Chondrocyte (in vitro differentiated cells): Measurements from ENCODE around the gene GSG1L. TPM values are rescaled to one million over a fixed set of nuclear protein-coding genes. Genes with fewer than 3 reads are reported as not detected.

Experiments used
- DNase-seq: peaks from one replicate; pipeline ENCODE4 v3.0.0; 2021; ENCODE audit warnings: mixed read lengths, low spot score
- H3K27ac Mint-ChIP-seq: one replicate; pipeline ENCODE4 v1.8.0; 2021; ENCODE audit warnings: mild to moderate bottlenecking, moderate library complexity, mixed read lengths; ENCODE audit not compliant: unreplicated experiment
- H3K27me3 Mint-ChIP-seq: 2 replicates; pipeline ENCODE4 v1.8.0; 2021; ENCODE audit warnings: low read depth, mixed read lengths
- H3K36me3 Mint-ChIP-seq: 2 replicates; pipeline ENCODE4 v1.8.0; 2021; ENCODE audit warnings: low read depth, mixed read lengths
- H3K4me1 Mint-ChIP-seq: 2 replicates; pipeline ENCODE4 v1.8.0; 2021; ENCODE audit warnings: low read depth, mild to moderate bottlenecking, mixed read lengths
- H3K4me3 Mint-ChIP-seq: one replicate; pipeline ENCODE4 v1.8.0; 2021; ENCODE audit warnings: mild to moderate bottlenecking, moderate library complexity, mixed read lengths; ENCODE audit not compliant: unreplicated experiment
- H3K9me3 Mint-ChIP-seq: 2 replicates; pipeline ENCODE4 v1.8.0; 2021; ENCODE audit warnings: low read depth, mixed read lengths
- CTCF ChIP-seq: fragments of 200-600 bp; sonication (generic); IDR thresholded peaks from 2 replicates; pipeline ENCODE4 v1.5.0; 2021; ENCODE audit warnings: antibody characterized with exemption, mild to moderate bottlenecking, moderate library complexity
- total RNA-seq: library from RNA; stranded (reverse); gene quantifications from 3 replicates; pipeline ENCODE4 v1.2.1, GENCODE V29; 2021

Gene GSG1L
- total RNA-seq, 1 donor from 2014 or later = not detected

DNA sequence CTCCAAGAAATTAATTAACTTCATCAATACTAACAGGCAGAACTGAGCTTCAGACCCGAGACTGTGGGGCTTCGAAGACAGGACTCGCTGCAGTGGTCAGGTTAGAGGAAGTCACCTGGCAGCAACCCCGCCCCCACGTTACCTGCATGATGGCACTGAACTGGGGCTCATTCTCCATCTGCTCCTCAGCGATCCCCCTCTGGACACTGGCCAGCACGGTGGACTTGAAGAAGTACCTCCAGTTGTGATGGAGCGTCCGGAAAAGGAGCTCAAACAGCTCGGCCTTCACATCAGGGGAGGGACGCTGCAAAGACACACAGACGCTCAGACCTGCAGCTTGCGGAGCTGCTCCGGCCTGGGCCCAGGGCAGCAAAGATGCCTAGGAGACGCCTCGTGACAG, 40.9 kb upstream of the GSG1L start:
- no peak overlapping the region for H3K27ac Mint-ChIP-seq
- peak; percentile 89 for DNase-seq
- peaks cover 52% of the 10 kb centered on the region for H3K36me3 Mint-ChIP-seq
- H3K27me3 Mint-ChIP-seq = no peaks in the 10 kb centered on the region
- H3K9me3 Mint-ChIP-seq = no peaks in the 10 kb centered on the region
- H3K4me1 Mint-ChIP-seq = no peaks in the 10 kb centered on the region
- no peak overlapping the region for H3K4me3 Mint-ChIP-seq
- no peak for TF ChIP-seq CTCF

DNA sequence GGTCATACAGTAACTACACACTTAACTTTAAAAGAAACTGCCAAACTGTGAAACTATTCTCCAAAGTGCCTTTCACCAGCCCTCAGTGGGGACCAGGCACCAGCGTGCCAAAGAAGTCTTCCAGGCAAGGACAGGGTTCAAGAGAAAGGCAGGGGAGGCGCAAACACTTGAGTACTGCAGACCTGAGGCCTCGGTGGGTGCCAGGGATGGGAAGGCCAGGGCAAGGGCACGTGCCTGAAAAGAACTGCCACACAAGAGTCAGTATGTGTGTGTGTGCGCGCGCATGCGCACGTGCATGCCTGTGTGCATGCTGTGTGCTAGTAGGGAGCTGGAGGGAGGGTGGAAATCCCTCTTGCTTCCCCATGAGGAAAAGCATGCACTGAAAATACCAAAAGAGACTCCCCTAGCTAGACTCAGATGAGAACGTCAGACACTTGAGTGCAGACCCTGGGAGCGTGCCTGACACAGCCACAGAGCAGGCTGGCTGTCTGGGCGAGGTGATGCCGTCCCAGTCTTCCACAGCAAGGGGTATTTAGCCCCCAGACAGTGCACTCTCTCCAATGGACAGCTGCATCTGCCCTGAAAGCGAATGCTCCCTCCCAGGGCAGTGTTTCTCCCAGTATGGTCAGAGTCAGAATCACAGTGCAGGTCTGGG, 40.1 kb upstream of the GSG1L start:
- Mint-ChIP-seq H3K4me1 (no peaks in the 10 kb centered on the region), H3K36me3 (peaks cover 56% of the 10 kb centered on the region), H3K9me3 (no peaks in the 10 kb centered on the region), H3K27me3 (no peaks in the 10 kb centered on the region), H3K4me3 (no peak overlapping the region), H3K27ac (no peak overlapping the region)
- peak; percentile 64 for DNase-seq
- no peak for TF ChIP-seq CTCF

- Mint-ChIP-seq H3K27ac (no peak overlapping the region), H3K9me3 (no peaks in the 10 kb centered on the region)
These were observed 38.0 kb upstream of the GSG1L start for GRCh38 chr16:28101533-28101890.

GRCh38 chr16:28100810-28101532, 37.5 kb upstream of the GSG1L start:
- Mint-ChIP-seq H3K9me3 (no peaks in the 10 kb centered on the region), H3K27ac (no peak overlapping the region), H3K36me3 (peaks cover 57% of the 10 kb centered on the region), H3K4me1 (no peaks in the 10 kb centered on the region), H3K27me3 (no peaks in the 10 kb centered on the region), H3K4me3 (no peak overlapping the region)
- peak; percentile 64 for DNase-seq
- no peak for TF ChIP-seq CTCF

More at GRCh38 chr16:28101533-28101890, 38.0 kb upstream of the GSG1L start:
- DNase-seq = peak; percentile 56
- H3K4me1 Mint-ChIP-seq = no peaks in the 10 kb centered on the region
- no peak for TF ChIP-seq CTCF
- peaks cover 59% of the 10 kb centered on the region for H3K36me3 Mint-ChIP-seq
- H3K27me3 Mint-ChIP-seq = no peaks in the 10 kb centered on the region
- no peak overlapping the region for H3K4me3 Mint-ChIP-seq

- TF ChIP-seq CTCF = no peak
- Mint-ChIP-seq H3K27ac (no peak overlapping the region), H3K9me3 (no peaks in the 10 kb centered on the region), H3K4me3 (no peak overlapping the region), H3K27me3 (no peaks in the 10 kb centered on the region), H3K36me3 (peaks cover 43% of the 10 kb centered on the region), H3K4me1 (no peaks in the 10 kb centered on the region)
- DNase-seq = peak; percentile 84
These were observed 35.7 kb upstream of the GSG1L start for GRCh38 chr16:28098959-28099945.
